Loucy (cell line): ENCODE results near the gene CCDC91.

ENCODE experiments used
- H2AFZ ChIP-seq: fragments of 200-600 bp; sonication (generic); 2 replicates; pipeline ENCODE4 v1.6.0; 2016; ENCODE audit warnings: antibody characterized with exemption, mild to moderate bottlenecking, low read length, moderate library complexity
- H3F3A ChIP-seq: fragments of 200-600 bp; 2 replicates; pipeline ENCODE4 v1.6.0; 2016; ENCODE audit warnings: antibody characterized with exemption, low read depth, mild to moderate bottlenecking
- H3K27me3 ChIP-seq: fragments of 200-600 bp; sonication (generic); 2 replicates; pipeline ENCODE4 v1.6.1; 2014; ENCODE audit warnings: low read length, mild to moderate bottlenecking; ENCODE audit not compliant: insufficient read depth, poor library complexity, severe bottlenecking
- H3K36me3 ChIP-seq: fragments of 200-600 bp; sonication (generic); 2 replicates; pipeline ENCODE4 v1.6.1; 2016; ENCODE audit warnings: low read length; ENCODE audit not compliant: insufficient read depth
- H3K4me1 ChIP-seq: fragments of 200-600 bp; sonication (generic); 2 replicates; pipeline ENCODE4 v1.5.1; 2014; ENCODE audit warnings: low read length, mild to moderate bottlenecking; ENCODE audit not compliant: insufficient read depth, poor library complexity, severe bottlenecking
- H3K4me2 ChIP-seq: fragments of 200-600 bp; sonication (generic); 2 replicates; pipeline ENCODE4 v1.6.0; 2014; ENCODE audit warnings: antibody characterized with exemption, low read length, low read depth, mild to moderate bottlenecking; ENCODE audit not compliant: poor library complexity, severe bottlenecking
- H3K4me3 ChIP-seq: fragments of 200-600 bp; sonication (generic); 2 replicates; pipeline ENCODE4 v1.5.1; 2014; ENCODE audit warnings: low read length, mild to moderate bottlenecking, mixed read lengths; ENCODE audit not compliant: poor library complexity, severe bottlenecking
- H3K79me2 ChIP-seq: fragments of 200-600 bp; sonication (generic); 2 replicates; pipeline ENCODE4 v1.6.1; 2014; ENCODE audit warnings: low read length; ENCODE audit not compliant: insufficient read depth
- H3K9ac ChIP-seq: fragments of 200-600 bp; sonication (generic); 2 replicates; pipeline ENCODE4 v1.6.0; 2014; ENCODE audit warnings: mild to moderate bottlenecking, low read depth, low read length, moderate library complexity; ENCODE audit not compliant: poor library complexity, severe bottlenecking
- H3K9me2 ChIP-seq: fragments of 200-600 bp; sonication (generic); replicated peaks from 2 replicates; pipeline ENCODE4 v1.6.1; 2016; ENCODE audit warnings: low read depth, low read length, mixed read lengths
- H3K9me3 ChIP-seq: fragments of 200-600 bp; sonication (generic); 2 replicates; pipeline ENCODE4 v1.6.1; 2014; ENCODE audit warnings: mild to moderate bottlenecking, antibody characterized with exemption, low read length, low read depth; ENCODE audit not compliant: insufficient read depth
- H4K20me1 ChIP-seq: fragments of 200-600 bp; sonication (generic); 2 replicates; pipeline ENCODE4 v1.6.0; 2014; ENCODE audit warnings: antibody characterized with exemption, low read length, mild to moderate bottlenecking; ENCODE audit not compliant: insufficient read depth, poor library complexity, severe bottlenecking
- EZH2phosphoT487 ChIP-seq: fragments of 200-600 bp; IDR thresholded peaks from 2 replicates; pipeline ENCODE4 v1.6.1; 2018; ENCODE audit warnings: antibody characterized with exemption, mild to moderate bottlenecking, moderate library complexity, borderline replicate concordance
- TF ChIP-seq, protein P1 (sequence below): fragments of 200-600 bp; sonication (generic); conservative IDR thresholded peaks from 2 replicates; pipeline ENCODE4 v1.5.1; 2014; ENCODE audit warnings: mild to moderate bottlenecking, antibody characterized with exemption, low read length

The CCDC91 gene

DNA sequence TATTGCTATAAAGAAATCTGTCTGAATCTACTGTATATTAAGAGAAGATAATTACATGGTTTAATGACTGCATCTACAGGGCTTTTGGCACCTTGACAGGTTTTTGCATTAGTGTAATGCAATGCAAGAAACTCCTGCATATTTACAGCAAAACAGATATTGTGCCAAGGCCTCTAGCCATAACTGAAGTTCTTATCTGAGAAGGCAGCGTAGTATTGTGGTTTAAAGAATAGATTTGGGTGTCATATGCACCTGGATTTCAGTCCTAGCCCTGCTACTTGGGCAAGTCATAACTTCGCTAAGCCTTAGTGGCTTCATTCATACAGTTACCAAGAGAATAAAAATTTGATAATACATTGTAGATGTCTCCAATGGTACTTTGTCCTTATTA is 350.1 kb downstream of the CCDC91 start:
- H2AFZ ChIP-seq: no peak overlapping the region
- peaks cover 21% of the 10 kb centered on the region for H3K4me1 ChIP-seq
- no peaks in the 10 kb centered on the region for H3K9me2 ChIP-seq
- no peaks in the 10 kb centered on the region for H3K79me2 ChIP-seq
- no peaks in the 10 kb centered on the region for H3K36me3 ChIP-seq
- H3K4me3 ChIP-seq: no peak overlapping the region
- H4K20me1 ChIP-seq: no peaks in the 10 kb centered on the region
- H3K4me2 ChIP-seq: peak overlapping the region; percentile 42
- no peaks in the 10 kb centered on the region for H3K27me3 ChIP-seq
- H3F3A ChIP-seq: no peaks in the 10 kb centered on the region; the same call in 1 of the 2 replicates
- TF ChIP-seq EZH2phosphoT487: no peak
- TF ChIP-seq, protein P1, sequence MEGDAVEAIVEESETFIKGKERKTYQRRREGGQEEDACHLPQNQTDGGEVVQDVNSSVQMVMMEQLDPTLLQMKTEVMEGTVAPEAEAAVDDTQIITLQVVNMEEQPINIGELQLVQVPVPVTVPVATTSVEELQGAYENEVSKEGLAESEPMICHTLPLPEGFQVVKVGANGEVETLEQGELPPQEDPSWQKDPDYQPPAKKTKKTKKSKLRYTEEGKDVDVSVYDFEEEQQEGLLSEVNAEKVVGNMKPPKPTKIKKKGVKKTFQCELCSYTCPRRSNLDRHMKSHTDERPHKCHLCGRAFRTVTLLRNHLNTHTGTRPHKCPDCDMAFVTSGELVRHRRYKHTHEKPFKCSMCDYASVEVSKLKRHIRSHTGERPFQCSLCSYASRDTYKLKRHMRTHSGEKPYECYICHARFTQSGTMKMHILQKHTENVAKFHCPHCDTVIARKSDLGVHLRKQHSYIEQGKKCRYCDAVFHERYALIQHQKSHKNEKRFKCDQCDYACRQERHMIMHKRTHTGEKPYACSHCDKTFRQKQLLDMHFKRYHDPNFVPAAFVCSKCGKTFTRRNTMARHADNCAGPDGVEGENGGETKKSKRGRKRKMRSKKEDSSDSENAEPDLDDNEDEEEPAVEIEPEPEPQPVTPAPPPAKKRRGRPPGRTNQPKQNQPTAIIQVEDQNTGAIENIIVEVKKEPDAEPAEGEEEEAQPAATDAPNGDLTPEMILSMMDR: no peak
- no peak overlapping the region for H3K9ac ChIP-seq
- H3K9me3 ChIP-seq: no peaks in the 10 kb centered on the region

DNA sequence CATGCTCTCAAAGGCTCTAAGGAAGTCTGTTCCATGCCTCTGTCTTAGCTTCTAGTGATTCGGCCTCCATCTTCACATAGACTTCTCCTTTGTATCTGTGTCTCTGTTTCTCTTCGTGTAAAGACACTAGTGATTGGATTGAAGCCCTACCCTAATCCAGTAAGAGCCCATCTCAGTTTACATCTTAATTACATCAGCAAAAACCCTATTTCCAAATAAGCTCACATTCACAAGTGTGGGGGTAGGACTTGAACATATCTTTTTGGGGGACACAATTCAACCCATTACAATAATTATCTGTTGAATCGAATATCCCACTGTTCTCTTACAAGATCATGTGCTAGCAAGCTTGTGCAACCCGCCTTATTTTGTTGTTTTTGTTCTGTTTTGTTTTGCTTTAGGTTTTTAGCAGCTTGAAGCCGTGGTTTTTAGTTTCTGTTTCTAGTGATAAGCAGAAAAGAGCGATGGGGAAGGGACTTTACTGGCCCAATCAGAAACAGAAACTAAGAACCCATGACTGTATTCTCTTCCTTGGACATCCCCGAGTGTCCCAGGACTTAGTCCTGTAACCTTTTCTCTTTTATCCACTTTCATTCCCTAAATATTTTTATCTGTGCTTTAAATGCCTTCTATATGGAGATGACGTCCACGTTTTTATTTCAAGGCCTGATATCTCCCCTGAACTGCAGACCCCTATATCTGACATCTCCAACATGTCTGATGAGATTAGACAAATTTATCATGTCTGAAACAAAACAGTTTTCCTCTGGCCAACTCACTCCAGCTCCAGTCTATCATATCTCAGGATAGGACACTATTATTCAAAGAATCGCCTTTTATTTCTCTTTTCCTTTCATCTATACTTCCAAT is 353.0 kb downstream of the CCDC91 start:
- peaks cover 21% of the 10 kb centered on the region for H3K4me1 ChIP-seq
- H3K9me3 ChIP-seq: no peaks in the 10 kb centered on the region
- no peak overlapping the region for H3K9ac ChIP-seq
- no peaks in the 10 kb centered on the region for H3K79me2 ChIP-seq
- H3F3A ChIP-seq: no peaks in the 10 kb centered on the region; the same call in 1 of the 2 replicates
- no peaks in the 10 kb centered on the region for H3K36me3 ChIP-seq
- H3K27me3 ChIP-seq: no peaks in the 10 kb centered on the region
- peak overlapping the region; percentile 30 for H3K4me2 ChIP-seq
- no peaks in the 10 kb centered on the region for H3K9me2 ChIP-seq
- no peaks in the 10 kb centered on the region for H4K20me1 ChIP-seq
- no peak overlapping the region for H3K4me3 ChIP-seq
- TF ChIP-seq, protein P1: no peak
- TF ChIP-seq EZH2phosphoT487: no peak
- no peak overlapping the region for H2AFZ ChIP-seq

DNA sequence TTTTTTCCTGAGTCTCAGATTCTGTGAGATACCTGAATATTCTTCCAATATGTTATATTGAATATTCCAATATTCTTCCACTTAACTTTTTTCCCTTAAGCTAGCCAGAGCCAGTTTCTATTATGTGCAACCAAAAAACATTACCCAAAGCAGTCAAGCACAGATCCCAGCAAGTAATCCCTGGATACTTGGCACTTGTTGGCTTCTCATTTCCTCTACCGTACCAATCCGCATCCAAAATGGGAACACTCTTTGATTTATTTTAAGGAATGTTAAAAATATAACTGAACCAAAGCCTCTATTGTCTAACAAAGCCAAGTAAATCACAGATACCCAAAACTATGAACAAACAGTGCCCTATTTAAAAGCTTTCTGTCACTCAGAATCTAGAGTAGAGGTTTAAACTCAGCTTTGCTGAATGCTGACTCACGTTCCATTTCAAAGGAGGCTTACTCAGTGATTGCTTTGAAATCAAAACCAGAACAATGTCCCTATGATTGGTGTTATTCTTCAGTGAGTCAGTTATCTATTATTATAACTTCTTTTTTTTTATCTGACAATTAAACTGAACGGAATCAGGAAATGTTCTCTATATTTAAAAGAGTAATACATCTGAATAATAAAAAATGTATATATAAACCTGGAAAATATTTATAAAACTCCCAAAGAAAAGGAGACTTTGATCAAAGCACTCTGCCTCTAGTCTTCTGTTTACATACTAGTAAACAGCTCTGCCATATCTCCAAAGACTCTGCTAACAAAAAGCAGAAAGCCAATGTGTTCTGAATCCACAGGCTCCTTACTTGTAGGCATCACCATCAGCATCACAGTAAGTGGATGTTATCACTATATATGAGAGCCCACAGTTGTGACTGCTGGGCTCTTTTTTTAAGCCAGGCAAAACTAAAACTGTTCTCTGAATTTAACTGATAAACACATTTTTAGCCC is 360.8 kb downstream of the CCDC91 start:
- no peaks in the 10 kb centered on the region for H3F3A ChIP-seq
- TF ChIP-seq EZH2phosphoT487: no peak
- TF ChIP-seq, protein P1: no peak
- H3K4me2 ChIP-seq: no peak overlapping the region
- no peaks in the 10 kb centered on the region for H3K9me2 ChIP-seq
- H3K4me3 ChIP-seq: no peak overlapping the region
- no peaks in the 10 kb centered on the region for H3K9me3 ChIP-seq
- no peak overlapping the region for H3K9ac ChIP-seq
- no peaks in the 10 kb centered on the region for H3K36me3 ChIP-seq
- no peaks in the 10 kb centered on the region for H3K4me1 ChIP-seq
- no peaks in the 10 kb centered on the region for H3K27me3 ChIP-seq
- H3K79me2 ChIP-seq: no peaks in the 10 kb centered on the region
- H2AFZ ChIP-seq: no peak overlapping the region
- H4K20me1 ChIP-seq: no peaks in the 10 kb centered on the region
